ENCODE measurements around the gene GMCL2.
"Not testable (repeated sequence)": the region's sequence is repeated elsewhere in the genome, so short reads cannot be mapped to it uniquely, and the experiment has no call there.

Gene GMCL2

DNA sequence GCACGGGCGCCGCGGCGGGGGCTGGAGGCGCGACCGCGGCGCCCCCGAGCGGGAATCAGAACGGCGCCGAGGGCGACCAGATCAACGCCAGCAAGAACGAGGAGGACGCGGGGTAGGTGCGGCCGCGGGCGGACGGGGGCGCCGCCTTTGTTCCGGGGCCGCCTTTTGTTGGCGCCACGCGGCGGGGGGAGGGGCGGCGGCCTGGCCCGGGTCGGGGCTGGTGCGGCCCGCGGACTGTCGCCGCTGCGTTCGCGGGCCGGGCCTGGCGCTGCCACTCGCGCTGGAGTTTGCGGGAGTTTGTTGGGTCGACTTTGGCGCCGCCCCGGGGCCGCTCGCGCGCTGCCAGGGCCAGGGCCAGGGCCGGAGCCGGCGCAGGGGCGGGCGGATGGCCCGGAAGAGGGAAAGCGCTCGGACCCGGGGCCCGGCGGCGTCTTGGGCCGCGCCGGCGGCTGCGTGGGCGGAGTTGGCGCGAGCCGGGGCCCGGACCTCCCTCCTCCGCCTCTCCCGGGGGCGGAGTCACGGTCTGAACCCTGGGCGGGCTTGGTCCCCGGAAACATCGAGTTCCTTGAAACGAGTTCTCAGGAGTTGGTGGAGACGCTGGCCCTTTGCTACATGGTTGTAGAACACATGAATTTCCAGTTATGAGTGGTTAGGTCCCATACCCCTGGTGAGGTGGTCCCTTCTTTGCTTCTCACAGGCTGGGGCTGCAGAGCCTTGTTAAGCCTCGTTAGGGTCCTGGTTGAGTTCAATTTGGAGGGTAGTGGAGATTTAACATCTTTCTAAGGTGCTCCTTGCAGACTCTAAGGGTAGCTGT is 18.0 kb upstream of the GMCL2 start:
- FAIRE-seq: no peak

DNA sequence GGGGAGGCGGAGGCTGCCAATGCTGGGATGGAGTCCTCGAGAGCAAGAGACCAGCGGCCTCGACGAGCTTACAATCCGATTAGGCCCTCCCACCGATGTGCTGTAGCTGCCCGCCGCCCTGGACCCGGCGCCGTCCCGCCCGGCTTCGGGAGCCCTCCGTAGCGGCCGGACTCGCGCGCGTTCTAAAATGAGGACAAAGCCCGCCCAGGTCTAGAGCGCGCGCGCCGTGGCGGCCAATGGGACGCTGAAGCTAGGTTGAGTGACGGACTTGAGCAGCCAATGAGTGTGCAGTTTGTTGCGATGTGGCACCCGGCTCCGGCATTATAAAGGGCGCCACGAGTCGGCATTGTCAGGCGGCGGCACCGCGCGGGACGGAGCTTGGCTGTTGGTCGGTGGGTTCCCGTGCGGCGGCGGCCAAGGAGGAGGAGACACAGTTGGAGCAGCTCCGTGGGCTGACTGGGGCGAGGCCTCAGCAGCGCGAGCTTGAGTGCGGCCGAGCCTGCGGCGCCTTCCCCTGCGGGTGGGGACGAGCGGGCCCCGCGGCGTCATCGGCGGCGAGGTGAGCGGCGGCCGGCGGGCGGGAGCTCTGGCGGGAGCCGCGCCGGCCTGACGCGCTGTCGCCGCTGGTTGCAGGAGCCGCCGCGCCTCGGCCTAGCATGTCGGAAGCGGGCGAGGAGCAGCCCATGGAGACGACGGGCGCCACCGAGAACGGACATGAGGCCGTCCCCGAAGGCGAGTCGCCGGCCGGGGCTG is 17.2 kb upstream of the GMCL2 start, which contains the start of gene HNRNPAB:
TSS of gene HNRNPAB (plus strand) at position 352 of the 753 bp plus-strand sequence. CDS start at position 657, 305 bp downstream.
- FAIRE-seq: no peak

DNA sequence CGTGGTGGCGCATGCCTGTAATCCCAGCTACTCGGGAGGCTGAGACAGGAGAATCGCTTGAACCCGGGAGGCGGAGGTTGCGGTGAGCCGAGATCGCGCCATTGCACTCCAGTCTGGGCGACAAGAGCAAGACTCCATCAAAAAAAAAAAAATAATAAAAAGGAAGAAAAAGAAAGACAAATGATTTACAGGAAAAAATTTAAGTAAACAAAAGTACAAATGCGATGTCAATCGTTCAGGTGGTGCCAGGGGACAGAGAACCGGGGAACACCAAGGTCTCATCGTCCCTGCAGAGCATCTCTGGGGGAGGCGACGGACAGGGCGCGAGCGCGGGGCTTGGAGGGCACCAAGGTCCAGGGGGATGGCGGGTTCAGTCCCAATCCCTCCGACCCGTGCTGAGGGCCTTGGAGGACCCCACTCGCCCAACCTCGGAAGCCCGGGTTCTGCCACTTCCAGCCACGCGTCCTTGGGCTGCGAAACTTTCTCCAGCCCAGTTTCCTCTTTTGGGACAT is 16.6 kb upstream of the GMCL2 start:
- FAIRE-seq: no peak

DNA sequence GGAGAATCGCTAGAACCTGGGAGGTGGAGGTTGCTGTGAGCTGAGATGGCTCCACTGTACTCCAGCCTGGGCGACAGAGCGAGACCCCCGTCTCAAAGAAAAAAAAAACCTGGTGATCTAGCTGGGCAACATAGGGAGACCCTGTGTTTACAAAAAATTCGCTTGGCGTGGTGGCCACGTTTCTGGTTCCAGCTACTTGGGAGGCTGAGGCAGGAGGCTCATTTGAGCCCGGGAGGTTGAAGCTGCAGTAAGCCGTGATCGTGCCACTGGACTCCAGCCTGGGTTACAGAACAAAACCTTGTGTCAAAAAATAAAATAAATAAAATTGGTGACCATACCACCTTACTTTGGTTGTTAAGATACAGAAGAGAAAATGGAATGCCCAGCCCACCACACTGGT is 15.4 kb upstream of the GMCL2 start:
- FAIRE-seq: no peak

DNA sequence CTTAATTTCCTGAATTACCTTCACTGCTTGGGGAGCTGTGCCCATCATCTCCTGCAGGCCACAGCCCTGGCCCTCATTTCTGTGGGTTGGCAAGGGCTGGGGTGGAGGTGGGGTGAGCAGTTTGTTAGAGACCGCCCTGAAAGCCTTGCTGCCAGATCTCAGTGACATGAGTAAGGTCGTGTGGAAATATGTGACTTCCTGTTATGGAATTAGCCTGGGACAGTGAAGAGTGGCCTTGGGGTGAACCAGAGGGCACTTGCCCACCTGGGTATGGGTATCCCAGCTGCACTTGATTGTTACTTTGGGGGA is 14.7 kb upstream of the GMCL2 start:
- FAIRE-seq: no peak

DNA sequence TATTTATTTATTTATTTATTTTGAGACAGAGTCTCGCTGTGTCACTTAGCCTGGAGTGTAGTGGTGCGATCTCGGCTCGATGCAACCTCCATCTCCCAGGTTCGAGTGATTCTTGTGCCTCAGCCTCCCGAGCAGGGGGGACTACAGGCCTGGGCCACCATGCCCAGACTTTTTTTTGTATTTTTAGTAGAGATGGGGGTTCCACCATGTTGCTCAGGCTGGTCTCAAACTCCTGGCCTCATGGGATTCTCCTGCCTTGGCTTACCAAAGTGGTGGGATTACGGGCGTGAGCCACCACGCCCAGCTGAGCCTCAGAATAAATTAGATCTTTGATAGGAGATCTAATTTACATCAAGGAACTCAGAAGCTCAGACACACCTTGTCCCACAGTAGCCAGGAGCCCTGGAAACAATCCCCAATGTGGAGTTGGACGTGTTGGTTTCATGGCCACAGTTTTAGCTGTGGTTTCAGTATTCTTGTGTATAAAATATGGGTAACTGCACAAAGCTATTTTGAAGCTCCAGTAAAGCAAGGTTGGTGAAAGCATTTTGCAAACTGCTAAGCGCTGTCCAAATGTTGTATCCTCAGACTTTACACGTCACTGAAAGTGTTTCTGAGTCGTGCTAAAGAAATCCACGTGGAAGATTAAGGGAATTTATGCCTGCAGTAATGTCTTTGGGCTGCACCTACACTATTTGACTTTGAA is 14.2 kb upstream of the GMCL2 start:
- no peak for FAIRE-seq

DNA sequence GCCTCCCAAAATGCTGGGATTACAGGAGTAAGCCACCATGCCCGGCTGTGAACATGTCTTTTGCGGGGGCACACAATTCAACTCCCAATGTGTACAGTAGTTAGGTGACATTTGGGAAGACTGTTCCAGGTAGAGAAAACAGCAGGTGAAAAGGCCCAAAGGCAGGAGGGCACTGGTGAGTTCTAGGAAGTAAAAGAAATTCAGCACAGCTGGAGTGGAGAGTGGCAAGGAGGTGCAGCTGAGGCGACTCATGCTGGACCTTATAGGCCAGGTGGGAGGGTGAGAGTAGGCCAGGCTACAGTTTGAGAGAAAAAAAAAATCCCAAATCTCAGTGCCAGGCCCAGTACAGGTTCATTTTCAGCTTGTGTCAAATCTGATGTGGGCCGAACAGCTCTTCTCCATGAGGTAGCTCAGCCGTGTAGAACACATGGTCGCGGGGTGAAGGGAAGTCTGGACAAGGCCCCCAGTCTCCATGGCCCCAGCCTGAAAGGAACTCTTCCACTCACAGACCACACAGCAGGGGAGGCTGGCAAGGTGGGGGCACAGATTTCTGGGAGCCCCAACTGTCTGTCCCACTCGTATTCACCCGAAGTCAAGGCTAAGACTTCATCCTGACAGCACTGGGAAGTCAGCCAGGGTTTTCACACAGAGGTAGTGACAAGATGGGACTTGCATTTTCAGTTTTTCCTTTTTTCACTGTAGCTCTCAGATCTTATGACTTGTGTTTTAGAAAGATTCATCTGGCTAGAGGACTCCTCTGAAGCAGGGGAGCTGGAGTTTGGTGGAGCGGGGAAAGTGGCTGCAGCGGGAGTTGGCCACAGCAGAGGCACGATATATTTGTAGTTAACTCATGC is 12.6 kb upstream of the GMCL2 start:
- FAIRE-seq: no peak

DNA sequence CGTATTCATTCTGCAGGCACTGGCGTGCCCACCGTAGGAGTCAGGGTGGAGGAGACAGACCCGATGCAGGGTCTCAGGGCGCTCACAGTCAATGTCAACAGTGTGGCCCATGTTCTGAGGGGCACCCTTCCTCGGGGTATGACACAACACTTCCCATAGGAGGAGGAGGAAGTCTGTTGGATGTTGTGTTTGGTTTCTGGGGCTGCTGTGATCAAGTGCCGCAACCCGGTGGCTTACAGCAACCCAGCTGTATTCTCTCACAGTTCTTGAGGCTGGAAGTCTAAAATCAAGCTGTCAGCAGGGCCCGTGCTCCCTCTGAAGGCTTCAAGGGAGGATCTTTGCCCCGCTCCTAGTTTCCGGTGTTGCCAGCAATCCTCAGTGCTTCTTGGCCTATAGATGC is 11.5 kb upstream of the GMCL2 start:
- no peak for FAIRE-seq

DNA sequence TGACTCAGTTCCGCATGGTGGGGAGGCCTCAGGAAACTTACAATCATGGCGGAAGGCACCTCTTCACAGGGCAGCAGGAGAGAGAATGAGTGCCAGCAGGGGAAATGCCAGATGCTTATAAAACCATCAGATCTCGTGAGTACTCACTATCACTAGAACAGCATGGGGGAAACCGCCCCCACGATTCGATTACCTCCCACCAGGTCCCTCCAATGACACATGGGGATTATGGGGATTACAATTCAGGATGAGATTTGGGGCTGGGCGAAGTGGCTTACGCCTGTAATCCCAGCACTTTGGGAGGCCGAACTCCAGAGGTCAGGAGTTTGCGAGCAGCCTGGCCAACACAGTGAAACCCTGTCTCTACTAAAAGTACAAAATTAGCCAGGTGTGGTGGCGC is 11.0 kb upstream of the GMCL2 start:
- not testable (repeated sequence) for FAIRE-seq

DNA sequence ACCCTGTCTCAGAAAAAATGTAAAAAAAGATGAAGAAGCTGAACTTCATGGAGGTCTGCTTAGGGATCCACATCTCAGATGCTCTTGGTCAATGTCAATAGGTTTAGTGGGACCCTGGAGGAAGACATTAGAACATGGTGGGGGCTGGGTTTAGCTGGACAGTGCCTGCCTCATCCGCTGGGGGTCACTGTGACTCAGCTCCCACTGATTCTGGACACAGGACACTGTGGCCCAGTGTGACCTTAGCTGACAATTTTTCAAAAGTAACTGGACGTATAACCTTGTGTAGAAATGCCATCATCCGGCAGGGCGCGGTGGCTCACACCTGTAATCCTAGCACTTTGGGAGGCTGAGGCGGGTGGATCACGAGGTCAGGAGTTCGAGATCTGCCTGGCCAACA is 9.8 kb upstream of the GMCL2 start:
- FAIRE-seq: no peak

DNA sequence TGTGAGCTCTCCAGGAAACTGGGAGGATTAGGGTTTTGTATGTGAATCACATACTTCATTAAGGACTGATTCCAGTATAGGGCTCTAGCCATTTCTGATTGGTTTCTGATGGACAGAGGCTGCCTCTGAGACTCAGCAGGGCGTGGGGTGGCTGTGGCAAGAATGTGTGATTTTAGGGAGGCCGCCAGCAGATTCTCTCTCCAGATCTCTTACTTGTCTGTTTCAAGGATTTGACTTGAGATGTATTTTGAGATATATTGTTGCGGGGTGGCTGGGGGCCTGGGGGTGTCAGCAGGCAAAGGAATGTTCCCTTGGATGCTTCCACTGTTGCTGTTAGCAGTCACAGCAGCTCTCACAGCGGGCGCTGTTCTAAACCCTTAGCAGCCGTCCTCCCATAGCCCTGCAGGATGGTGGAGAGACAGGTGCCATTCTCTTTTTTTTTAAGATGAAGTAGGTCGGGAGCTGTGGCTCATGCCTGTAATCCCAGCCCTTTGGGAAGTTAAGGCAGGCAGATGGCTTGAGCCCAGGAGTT is 9.2 kb upstream of the GMCL2 start:
- no peak for FAIRE-seq

DNA sequence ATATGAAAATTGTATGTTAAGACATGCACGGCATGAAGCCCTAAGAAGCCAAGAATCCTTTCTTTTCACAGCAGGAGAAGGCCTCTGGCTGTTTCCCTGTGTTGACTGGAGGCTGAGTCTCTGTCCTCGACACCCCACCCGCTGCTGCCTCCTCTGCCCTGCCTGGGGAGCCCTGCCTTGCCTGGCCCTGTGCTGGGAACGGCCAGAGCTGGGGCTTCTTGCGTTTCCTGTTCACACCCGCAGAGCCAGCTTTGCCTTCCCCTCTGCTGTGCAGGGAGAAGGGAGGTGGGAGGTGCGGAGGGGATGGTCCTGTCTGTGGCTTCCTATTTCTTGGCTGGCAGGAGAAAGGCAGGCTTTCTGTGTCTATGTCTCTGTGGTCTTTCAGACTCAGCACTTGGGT is 6.9 kb upstream of the GMCL2 start:
- FAIRE-seq: no peak

DNA sequence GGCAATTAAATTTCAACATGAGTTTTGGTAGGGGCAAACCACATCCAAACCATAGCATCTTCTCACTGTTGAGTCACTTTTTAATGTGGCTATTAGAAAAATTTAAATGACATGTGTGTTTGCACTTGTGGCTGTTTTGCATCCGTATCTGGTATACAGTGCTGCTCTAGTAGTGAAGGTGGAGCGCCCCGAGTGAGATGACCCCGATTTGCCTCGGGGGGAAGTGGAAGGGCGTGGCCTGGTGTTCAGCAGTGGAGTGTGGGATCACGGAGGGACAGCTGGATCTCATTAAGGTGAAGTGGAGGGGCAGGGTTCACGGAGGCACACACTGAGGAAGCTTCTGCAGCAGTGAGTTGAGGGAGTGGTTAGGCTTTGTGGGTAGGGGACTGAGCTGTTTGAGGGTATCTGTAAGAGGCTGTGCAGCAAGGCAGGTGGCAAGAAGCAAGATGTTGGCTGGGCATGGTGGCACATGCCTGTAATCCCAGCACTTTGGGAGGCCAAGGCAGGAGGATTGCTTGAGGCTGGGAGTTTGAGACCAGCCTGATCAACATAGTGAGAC is 6.2 kb upstream of the GMCL2 start:
- no peak for FAIRE-seq

DNA sequence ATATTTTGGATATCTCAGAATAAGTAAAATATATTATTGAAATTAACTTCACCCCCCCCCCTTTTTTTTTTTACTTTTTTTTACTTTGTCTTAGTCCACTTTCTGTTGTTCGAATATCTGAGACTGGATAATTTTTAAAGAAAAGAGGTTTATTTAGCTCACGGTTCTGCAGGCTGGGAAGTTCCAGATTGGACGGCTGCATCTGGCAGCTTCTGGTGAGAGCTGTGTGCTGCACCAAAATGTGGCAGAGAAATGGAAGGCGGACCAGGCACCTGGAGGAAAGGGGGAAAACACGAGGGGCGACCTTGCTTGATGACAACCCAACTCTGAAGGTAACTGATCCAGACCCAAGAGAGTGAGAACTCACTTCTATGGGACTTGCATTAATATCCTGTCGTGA is 5.6 kb upstream of the GMCL2 start:
- no peak for FAIRE-seq

DNA sequence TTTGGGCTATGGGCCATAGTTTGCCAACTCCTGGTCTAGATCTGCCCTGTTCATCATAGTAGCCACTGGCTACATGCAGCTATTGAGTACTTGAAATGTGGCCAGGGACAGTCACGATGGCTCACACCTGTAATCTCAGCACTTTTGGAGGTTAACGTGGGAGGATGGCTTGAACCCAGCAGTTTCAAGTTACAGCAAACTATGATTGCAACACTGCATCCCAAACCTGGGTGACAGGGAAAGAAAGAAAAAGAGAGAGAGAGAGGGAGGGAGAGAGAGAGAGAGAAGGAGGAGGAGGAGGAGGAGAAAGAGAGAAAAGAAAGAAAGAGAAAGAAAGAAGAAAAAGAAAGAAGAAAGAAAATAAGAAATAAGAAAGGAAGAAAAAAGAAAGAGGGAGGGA is 5.1 kb upstream of the GMCL2 start:
- FAIRE-seq: no peak

DNA sequence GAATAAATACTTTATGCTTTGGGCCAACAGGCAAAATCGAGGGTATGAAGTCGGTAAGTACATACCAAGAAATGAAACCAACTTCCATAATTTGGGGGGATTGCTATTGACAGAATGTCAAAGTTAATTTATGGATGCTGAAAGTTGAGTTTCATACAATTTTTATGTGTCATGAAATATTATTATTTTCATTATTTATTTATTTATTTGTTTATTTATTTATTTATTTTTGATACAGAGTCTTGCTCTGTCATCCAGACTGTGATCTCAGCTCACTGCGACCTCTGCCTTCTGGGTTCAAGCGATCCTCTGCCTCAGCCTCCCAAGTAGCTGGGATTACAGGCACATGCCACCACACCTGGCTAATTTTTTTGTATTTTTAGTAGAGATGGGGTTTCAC is 4.5 kb upstream of the GMCL2 start:
- FAIRE-seq: no peak

DNA sequence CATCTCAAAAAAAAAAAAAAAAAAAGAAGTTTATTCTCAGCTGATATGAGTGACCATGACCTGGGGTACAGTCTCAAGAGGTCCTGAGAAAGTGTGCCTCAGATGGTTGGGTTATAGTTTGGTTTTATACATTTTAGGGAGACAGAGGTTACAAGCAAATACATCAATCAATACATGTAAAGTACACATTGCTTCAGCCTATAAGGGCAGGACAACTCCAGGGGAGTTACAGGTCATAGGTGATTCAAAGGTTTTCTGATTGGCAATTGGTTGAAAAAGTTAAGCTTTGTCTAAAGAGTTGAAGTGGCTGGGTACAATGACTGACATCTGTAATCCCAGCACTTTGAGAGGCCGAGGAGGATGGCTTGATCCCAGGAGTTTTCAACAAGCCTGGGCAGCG is 2.3 kb upstream of the GMCL2 start:
- no peak for FAIRE-seq

DNA sequence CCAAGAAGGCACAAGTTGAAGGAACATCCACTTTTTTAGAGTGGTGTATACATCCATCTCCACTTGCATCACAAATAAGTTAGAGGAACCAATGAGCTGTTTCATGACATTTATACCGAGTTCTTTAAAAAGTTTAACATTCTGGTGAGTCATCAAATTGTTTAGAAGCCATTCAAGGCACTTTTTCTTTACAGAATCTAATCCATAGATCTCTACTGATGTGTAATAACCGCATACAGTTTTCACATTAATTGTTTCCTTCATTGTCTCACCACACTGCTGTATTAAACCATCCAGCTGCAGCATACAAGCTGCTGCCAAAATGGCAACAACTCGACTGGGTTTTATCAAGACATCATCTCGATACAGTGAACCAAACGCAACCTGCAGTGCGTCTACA is 744 bp downstream of the GMCL2 start:
- FAIRE-seq: no peak

DNA sequence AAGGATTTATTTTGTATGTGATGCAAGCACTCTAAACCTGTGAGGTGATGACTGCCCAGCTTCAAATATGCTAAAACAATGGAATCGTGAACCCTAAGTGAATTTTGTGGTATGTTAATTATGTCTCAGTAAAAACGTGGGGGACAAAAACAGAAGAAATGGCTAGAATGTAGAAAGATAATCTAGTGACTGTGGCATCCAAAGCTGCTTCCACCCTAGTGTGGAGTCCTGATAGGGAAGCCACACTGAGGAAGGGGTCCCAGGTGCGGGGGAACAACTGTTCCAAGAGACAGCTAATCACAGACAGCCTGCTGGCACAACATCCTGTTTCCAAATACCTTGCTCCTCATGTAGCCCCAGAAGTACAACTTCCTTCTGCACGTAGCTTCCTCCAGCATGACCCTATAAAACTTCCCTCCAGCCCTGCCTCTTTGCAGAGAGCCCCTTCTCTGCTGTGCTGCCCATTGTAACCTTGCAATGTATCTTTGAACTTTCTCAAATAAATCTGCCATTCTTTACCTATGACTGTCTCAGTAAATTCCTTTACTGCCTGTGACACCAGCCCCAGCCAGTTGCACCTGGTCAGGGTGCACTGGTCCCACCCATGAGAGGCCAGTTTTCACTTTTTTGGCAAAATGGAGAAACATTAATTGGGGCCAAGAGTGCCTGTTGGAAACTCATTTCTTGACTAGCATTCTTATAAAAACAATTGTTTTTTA is 4.9 kb downstream of the GMCL2 start:
- no peak for FAIRE-seq

DNA sequence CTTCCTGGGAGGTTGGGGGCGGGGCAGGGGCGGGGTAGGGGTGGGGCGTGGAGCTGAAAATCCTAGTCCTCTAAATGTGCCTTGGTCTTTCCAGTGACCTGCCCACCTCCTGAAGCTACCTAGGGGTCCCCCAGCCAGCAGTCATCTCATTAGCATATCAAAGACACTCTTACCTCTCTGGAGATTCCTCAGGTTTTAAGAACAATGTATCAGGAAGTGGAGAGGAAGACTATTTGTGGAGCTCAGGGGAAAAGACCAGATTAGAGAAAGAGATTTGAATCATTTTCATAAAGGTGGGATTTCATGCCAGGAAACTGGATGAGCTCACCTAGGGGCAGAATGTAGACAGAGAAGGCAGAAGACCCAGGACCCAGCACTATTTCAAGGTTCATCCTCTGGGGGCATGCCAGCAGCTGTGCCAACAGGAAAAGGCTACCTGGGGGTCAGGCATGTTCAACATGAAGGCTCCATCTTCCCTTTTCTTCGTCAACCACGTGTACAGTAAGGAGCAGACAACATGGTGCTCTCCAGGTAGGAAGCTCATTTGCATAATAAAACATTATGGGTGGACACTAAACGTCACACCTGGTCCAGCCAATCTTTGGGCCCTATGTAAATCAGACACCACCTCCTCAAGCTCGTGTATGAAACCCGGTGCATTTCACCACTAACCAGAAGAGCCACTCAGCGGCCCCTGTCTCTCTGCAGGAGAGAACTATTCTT is 6.9 kb downstream of the GMCL2 start:
- FAIRE-seq: no peak

DNA sequence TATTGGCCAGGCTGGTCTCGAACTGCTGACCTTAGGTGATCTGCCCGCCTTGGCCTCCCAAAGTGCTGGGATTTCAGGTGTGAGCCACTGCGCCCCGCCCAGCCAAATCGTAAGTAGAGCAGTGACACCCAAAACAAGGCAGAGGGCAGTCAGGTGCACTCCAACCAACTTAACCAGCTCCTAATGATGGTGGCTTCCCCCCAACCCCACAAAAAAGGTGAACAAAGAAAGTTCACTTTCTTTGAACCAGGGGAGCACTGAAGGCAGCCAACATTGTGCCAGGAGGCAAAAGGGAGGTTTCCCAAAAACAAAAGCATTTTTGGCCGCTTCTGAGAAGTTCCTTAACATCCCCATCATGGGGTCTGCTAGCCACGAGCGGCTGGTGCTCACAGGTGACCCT is 9.6 kb downstream of the GMCL2 start:
- no peak for FAIRE-seq
